Measurements from ENCODE around the gene ERC2.

The ERC2 gene

DNA sequence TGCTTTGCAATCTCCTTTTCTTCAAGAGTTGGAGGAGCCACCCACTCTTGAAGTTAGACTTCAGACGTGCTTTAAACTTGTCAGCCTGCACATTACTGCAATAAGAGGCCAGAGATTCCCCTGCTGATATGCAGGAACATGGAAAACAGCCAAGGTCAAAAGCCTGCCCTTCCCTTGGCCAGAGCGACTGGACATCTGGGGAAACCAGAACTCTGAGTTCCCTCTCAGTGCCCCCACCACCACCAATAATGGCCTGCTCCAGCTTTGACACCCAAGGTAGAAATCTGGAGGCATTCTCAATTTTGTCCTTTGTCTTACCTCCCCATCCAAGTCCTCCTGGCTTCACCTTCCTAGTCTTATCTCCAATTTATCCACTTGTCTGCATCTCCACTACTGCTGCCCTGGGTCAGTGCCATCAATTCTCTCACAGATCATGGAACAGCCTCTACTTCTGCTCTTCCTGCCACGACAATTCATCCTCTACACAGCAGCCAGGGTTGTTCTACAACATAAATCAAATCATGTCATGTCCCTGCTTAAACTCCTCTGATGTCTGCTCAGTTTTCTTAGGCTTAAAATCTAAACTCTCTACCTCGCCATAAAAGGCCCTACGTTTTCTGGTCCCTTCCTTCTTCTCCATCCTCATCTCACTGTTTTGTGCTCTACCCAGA lies 789.6 kb downstream of the ERC2 start:
- DNase-seq (ENCODE audit: low spot score), result no peak

DNA sequence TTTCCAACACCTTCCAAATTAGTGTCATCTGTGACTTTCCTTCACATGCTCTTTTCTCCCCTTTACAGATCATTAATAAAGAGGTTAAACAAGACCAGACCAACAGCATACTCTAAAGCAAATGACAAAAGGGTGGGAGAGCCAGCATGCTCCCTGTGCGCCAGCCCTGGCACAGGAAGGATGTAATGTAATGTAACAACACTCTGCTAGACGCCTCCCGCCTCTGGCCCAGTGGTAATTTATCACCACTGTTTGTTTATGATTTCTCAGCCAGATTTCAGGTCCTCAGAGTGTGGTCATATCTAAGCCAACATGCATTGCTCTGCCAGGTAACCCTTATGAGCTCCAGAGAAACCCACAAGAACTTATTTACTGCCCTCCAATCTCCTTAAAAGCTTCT lies 791.6 kb downstream of the ERC2 start:
- no peak for DNase-seq (ENCODE audit: low spot score)

DNA sequence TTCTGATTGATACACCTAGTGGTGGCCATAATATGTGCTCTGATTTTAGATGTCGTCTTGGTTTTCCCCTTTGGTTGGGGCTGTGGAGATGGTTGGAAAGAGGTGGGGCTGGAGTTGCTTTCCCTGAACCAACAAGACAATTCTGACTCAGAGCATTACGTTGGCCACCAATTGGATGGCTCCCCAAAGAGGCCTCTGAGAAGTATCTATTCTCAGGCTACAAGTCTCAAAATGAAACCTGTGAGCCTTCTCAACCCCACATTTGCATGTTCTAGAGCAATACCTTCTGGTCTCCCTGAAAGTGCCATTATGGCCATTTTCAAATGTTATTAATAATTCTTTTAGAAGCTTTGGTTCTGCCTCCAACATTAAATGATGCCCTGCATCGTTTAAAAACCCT lies 792.8 kb downstream of the ERC2 start:
- DNase-seq (ENCODE audit: low spot score), result no peak

DNA sequence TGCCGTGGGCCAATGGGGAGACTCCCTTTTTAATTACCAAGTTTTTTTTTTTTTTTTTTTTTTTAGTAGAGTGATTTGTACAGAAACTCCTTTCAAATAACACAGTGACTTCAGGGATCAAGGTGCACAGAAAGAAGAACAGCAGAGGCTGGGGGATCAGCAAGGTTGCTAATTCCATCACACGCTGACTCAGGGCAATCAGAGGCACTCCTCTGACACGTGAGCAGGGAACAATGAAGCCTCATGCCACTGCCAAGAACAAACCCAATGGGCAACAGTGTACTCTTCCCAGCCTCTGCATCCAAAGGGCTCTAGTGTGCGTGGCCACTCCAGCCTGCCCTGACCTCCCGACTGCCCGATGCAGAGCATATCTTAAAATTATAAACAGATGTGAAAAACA lies 794.5 kb downstream of the ERC2 start:
- DNase-seq (ENCODE audit: low spot score), result no peak

DNA sequence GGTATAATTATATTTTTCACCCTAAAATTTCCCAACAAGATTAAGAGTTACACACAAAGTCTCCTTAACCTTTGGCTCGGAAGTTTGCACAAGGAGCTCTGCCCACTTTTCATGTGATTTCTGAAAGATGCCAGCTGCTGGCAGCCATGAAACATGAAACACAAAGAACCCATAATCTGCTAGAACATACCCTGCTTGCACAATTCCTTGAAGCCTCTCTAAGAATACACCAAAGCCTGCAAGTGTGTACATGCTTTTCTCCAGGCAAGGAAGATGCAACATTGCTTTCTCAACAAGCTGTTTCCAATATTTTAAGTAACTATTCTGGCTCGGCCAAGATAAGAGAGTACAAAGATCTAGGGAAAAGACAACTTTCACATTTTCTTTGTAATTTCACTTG lies 799.1 kb downstream of the ERC2 start:
- no peak for DNase-seq (ENCODE audit: low spot score)

DNA sequence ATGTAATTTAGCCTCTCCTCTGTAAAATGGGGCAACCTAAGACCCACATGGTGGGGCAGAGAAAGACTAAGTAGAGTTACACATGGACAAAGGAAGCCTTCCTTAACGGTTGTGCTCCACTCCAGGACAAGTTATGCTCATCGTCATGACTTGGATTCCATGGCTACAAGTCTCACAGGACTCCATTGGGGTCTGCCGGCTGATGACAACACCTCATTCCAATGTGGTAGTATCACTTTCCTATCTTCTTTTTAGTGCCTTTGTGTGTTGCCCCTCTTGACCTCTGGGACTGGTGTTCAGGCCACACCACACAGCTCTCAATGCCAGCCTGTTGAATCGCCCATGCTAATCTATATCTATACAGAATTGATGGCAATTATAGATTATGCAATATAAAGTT lies 799.9 kb downstream of the ERC2 start:
- DNase-seq (ENCODE audit: low spot score), result no peak

DNA sequence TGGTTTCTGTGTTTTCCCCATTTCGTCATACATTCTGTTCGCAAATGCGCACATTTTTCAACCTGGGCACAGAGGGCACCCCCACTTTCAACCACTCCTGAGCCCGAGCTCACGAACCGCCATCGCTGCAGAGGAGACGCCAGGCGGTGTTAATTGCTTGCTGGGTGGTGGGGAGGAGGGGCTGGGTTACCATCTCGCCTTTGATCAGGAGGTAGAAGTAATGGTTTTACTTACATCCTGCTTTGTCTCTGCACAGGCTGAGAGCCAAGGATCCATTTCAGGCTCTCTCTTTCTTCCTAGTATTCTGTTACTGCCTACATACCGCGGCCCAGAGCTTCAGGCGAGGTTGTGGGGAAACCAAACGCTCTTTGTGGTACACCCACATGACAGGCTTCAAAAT lies 803.9 kb downstream of the ERC2 start:
- no peak for DNase-seq (ENCODE audit: low spot score)

DNA sequence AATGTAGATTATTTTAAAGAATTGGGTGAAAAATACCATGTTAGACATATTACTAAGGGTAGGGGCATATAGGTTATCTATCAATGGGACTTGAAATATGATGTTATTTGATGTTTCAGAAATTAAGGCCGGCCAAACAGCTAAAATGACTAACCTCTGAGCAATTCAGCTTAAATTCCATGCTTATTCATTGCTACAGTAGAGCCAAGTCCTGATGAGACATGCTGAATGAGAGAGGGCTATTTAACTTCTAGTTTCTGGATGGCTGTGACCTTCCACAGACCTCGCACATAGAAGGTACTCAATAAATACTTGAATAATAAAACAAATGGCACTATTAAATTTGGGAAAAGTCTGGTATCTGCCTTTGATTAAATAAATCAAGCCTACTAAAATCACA lies 805.6 kb downstream of the ERC2 start:
- DNase-seq (ENCODE audit: low spot score), result no peak

DNA sequence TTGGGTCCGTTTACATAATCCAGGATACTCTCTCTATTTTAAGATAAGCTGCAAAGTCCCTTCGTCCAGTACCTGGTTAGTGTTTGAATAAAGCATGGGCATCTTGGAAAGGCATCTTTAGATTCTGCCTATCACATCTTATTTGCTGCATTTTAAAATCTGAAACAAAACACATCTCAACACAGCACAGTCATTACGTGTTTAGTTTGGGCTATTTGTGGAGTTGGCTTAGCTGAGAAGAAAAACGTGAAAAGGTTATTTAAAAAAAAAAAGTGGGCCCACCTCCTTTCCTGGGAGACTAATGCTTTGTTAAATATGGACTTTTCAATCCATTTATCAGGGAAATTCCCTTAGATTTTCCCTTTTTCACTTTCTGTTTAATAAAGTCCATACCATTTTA lies 806.7 kb downstream of the ERC2 start:
- no peak for DNase-seq (ENCODE audit: low spot score)

DNA sequence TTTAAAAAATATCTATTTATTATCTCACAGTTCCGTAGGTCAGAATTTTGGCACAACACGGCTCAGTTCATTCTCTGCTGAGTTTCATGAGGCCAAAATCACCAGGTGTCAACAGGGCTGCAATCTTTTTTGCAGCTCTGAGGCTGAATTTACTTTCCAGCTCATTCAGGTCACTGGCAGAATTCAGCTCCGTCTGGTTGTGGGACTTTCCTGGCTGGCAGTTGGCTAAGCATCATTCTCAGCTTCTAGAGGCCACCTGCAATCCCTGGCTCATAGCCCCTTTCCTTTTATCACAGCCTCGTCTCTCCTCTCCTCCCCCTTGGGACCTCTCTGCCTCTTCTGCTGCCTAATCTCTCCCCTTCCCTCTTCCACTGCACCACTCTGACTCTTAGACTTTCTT lies 807.1 kb downstream of the ERC2 start:
- no peak for DNase-seq (ENCODE audit: low spot score)

DNA sequence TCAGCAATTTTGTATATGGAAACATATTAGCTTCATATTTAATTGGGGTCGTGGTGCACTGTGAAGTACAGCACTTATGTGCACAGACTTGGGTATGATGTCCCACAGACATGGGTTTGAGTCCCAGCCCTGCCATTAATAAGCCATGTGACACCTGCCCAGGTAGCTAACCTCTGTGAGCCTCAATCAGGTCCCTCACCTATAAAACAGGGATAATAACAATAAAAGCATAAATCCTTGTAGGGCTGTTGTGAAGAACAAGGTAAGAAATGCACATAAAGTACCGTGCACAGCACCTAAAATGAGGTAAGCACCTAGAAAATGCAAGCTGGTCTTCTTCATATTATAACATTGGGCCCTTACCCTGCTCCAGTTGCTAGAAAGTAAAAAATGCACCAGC lies 807.6 kb downstream of the ERC2 start:
- DNase-seq (ENCODE audit: low spot score), result no peak

DNA sequence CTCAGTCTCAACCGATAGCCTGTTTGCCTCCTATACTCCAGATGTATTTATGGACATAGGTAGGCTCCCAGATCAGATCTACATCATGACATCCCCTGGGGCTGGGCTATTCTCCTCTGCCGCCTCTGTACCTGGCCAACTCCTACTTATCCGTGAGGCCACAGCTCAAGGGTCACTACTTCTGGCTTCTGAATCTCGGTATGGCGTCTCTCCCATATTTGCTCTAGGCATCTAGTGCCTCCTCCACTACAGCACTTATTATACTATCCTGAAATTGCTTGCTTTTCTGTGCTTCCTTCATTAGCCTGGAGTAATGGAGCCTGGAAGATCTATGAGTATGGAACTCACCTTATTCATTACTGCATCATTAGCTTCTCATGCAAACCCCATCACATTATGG lies 808.6 kb downstream of the ERC2 start:
- DNase-seq (ENCODE audit: low spot score), result no peak

DNA sequence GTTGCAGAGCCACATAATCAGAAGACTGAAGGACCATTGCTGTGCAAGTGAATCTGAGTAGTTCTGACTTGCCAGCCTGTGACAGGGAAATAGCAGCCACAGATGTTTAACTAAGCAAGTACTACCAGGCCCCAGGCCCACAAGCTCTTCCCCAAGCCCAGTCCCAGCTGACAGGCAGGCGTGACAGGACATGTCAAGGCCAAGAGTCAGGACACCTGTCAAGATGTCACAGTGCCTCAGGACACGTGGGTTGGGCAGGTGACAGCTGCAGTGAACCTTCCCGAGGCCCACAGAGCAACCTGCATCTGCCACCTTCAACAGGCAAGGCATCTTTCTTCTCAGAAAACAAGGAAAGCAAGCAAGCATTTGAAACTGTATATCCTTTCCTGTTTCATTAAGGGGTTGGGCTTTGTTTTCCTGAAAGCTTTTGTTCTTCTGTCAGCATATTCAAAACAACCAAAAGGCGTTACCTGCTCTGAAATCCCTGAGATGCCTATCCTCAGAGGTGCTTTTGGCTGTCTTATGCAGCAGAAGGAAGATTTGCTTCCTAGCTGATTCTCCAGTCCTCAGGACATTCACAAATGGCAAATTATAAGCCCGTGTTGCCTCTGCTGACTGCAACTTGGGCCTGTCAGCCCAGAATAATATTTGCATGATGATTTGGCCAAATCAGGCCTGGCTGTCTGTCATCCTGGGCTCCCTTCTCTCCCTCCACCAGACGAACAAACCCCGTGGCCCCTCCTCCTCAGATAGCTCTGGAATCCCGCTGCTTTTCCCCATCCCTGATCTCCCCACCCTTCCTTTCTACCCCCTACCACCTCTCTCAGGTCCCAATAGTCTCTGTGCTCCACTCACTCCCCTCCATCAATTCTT lies 809.3 kb downstream of the ERC2 start:
- DNase-seq (ENCODE audit: low spot score), result no peak

DNA sequence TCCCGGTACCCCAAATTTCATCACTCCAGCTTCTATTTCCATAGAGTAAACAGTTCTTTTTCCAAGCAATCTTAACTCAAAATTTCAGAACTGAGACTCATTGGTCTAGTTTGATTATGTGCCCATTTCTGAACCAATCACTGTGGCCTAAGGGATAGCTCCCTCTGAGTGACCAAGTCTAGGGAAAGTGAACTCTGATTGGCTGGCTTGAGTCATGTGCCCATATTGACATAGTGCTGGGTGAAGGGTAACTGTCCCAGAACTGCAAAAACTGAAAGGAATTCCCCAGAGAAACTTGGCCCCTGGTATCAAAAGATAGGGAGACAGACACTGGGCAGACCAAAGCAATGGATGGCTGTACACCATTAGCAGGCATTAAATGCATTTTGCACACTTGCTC lies 810.0 kb downstream of the ERC2 start:
- no peak for DNase-seq (ENCODE audit: low spot score)

DNA sequence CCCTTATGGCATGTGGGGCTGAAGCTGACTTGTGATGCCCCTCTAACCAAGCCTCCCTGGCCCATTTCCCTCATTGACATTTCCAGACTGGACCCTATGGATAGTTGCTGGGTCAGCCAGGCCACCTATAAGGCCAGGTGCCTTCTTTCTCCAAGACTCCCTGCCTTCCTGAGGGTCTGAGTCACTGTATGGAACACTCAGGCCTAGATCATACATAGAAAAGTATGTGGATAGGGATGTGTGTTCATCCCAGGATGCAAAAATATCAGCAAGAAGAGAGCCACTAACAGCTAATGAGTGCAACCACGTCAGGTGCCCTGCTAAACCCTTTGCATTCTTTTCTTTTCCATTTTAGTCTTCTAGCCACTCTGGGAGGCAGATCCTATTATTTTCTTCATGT lies 812.7 kb downstream of the ERC2 start:
- no peak for DNase-seq (ENCODE audit: low spot score)

DNA sequence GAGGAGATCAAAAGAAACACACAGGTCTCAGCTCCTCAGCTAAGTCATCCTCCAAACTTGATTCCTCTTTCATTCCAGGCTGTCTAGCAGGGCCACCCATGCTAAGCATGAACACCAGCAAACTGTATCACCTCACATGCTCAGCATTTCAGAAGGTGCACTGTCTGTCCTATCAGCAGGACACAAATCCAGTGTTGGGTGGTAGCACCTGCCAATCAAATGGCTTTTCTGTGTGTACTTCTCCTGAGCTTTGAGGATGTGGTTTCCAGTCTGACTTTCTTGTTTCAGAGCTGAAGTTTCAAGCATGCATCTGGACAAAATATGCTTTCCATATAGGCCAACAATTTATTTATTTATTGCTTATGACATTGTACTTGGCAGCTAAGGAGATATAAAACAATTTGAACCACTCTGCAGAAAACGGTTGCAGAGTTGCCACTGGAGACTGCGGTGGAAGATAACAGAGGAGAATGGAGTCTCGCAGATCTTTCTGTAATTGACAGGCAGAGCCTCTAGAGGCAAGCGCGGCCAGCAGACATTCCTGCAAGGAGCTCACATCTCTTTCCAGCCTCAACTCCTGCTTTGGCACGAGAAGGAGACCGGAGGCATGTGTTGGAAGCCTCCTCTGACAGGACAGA lies 814.0 kb downstream of the ERC2 start:
- DNase-seq (ENCODE audit: low spot score), result no peak

DNA sequence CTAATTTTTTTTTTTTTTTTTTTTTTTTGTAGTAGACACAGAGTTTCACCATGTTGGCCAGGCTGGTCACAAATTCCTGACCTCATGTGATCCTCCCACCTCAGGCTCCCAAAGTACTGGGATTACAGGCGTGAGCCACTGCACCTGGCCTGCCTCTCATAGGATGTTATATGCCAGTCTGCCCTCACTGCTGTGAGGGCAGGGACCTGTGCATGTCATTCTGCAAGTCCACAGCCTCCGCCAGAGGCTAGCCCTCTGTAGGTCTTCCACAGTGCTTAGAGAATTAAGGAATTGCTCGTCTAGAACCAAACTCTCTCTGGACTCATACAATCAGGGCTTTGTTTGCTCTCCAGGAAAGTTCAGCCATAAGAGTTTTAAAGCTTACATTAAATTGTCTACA lies 817.3 kb downstream of the ERC2 start:
- DNase-seq (ENCODE audit: low spot score), result no peak

DNA sequence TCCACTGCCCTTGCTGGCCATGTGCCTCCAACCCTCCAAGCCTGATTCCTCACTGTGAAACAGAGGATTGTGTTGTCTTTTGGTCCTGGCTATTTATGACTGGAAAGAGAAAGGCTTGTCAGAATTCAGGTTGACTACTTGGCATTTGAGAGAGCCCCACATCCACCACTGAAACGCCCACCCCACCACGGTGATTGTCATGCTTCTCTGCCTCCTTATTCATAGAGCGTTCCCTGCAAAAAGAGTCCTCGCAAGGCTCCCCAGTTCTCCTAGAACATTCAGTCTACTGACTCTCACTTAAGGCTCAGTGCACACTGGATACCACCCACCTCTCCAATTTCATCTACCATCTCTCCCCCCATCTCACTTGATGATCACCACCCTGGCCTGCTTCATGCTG lies 818.3 kb downstream of the ERC2 start:
- DNase-seq (ENCODE audit: low spot score), result no peak

DNA sequence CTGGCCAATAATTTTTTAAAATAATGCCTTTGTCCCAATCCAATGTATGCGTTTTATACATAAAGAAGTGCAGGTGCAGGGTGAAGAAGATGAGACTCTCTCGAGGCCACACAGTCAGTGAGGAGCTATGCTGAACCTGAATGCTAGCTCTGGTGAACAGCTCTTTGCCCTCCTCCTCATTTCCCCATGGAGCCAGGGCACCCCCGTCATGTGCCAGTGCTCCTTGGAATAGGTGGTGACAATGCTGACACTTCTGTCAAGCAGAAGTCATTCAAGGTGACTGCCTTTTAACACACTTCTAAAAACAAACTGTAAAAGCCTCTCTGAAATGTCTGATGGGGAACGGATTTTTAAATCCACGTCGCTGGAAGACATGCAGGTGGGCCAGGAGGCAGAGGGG lies 818.7 kb downstream of the ERC2 start:
- no peak for DNase-seq (ENCODE audit: low spot score)

DNA sequence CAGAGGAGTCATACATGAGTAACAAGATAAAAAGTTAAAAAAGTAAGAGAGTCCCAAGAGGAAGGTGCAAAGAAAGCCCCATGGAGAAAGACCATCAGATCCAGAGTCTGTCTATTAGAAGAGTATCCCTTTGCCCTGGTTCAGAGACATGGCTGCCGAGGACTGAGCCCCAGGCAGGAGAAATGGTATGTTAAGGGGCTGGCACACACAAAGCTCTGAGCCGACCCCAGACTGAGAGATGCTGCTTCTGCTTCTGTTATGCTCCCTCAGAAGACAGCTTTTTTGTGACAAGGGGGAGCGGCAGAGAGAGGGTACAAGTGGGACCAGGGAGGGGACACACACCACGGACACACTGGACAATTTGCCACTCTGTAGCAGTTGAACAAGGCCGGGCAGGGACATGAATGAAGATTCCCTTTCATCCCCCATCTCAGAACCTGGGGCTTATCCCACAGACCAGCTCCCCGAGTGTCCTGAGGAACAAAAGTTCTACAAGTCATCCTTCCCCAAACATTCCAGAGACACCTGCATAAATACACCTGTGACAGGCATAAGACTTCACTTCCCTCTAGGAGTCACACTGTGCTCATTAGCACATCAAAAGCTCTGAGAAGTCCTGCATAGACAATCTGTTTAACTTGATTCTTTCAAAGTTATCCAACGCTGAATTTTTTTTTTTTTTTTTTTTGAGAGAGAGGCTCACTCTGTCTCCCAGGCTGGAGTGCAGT lies 819.5 kb downstream of the ERC2 start:
- no peak for DNase-seq (ENCODE audit: low spot score)

DNA sequence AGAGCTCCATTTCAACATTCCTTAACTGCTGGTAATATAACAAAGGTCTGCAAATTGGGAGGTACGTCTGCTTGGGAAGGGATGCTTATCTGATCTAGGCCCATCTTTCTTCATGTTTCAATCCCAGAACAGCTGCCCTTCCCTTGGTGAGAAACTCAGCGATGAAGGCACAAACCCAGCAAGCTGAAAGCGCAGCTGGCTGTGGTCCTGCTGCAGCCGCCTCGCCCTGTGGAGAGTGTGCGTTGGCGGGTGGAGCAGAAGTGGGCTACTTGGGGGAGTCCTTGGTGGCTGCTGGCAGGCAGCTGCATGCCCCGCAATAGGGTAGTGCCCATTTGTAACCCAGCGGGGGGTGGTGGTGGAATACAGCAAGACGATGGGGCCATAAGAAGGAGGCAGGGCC lies 820.6 kb downstream of the ERC2 start:
- no peak for DNase-seq (ENCODE audit: low spot score)

DNA sequence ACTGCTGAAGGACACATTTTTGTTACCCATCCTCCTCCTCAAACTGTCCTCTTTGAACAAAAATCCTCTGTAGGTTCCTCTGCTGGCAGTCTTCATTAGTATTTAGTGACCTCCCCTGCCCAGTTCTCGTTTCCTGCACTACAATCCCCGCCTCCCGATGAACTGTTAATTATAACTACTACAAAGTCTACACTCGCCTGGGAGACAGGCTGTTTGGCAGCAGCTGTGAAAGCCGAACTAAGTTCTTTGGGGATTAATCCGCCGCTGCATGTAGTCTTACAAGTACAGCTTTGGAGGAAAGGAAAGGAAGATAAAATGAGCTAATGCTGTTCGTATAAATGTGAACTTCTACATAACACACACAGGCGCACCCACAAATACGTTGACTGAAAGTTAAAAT lies 821.2 kb downstream of the ERC2 start:
- DNase-seq (ENCODE audit: low spot score), result no peak

DNA sequence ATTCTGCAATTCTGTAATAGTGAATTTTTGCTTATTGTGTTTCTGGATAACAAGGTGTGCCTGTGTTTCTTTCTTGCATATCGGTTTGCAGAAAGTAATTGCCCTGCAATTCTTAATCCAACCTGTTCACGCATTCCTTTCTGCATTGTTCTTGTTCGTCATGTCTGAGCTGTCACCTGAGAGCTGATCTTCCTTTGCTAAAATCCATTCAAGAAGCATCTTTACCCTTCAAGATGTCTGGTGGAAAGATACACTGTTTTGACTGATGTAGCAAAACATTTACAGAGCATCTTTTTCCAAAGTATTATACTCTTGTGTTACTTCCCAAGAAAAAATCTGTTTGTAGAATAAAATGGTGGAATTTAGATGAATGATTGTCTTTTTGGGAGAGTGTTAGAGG lies 822.1 kb downstream of the ERC2 start:
- DNase-seq (ENCODE audit: low spot score), result no peak
